Tibial nerve (tissue), 4 donors: Measurements from ENCODE around the gene ATP2C2.

ENCODE experiments used
- EP300 ChIP-seq, 2 donors: sonication (generic); formaldehyde crosslinking; IDR thresholded peaks; one replicate each; pipeline ENCODE4 v1.6.1; 2017; ENCODE audit warnings: antibody characterized with exemption in 2 of 2, mild to moderate bottlenecking in 1 of 2
- POLR2A ChIP-seq, 2 donors: fragments of 450-650 bp; IDR thresholded peaks; one replicate each; pipeline ENCODE4 v1.6.1; 2017; ENCODE audit warnings: antibody characterized with exemption in 2 of 2, mild to moderate bottlenecking in 2 of 2, moderate library complexity in 2 of 2
- TF ChIP-seq, protein P1 (sequence below), 5 experiments: fragments of 200-600 bp in 3 of 5; fragments of 450-650 bp in 2 of 5; sonication (generic) in 3 of 5; IDR thresholded peaks; one replicate each; pipeline ENCODE4 v1.5.1; 2016 to 2019; ENCODE audit warnings: antibody characterized with exemption in 5 of 5, mild to moderate bottlenecking in 3 of 5, moderate library complexity in 2 of 5

DNA sequence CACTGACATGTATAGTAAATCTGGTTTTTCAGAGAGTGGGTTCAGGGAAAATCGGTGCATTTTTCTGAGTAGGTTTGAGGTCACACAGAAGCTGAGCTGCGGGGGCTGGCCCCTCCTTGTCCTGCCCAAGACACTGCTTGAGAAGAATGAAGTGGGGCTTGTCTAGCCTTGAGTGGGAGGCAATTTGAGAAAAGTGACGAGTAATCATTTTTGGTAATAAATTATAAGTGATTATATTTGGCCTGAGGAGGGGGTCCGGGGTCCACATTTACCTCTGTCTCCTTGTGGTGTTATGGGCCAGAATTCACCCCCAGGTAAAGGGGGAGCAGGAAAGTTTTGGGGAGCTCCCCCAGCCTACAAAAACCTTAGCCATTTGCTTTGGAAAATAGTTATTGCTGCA is 45.6 kb upstream of the ATP2C2 start:
- TF ChIP-seq, protein P1, sequence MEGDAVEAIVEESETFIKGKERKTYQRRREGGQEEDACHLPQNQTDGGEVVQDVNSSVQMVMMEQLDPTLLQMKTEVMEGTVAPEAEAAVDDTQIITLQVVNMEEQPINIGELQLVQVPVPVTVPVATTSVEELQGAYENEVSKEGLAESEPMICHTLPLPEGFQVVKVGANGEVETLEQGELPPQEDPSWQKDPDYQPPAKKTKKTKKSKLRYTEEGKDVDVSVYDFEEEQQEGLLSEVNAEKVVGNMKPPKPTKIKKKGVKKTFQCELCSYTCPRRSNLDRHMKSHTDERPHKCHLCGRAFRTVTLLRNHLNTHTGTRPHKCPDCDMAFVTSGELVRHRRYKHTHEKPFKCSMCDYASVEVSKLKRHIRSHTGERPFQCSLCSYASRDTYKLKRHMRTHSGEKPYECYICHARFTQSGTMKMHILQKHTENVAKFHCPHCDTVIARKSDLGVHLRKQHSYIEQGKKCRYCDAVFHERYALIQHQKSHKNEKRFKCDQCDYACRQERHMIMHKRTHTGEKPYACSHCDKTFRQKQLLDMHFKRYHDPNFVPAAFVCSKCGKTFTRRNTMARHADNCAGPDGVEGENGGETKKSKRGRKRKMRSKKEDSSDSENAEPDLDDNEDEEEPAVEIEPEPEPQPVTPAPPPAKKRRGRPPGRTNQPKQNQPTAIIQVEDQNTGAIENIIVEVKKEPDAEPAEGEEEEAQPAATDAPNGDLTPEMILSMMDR (IDR thresholded peaks at IDR 0.05), result no peak
- no peak for TF ChIP-seq POLR2A (IDR thresholded peaks at IDR 0.05)
- TF ChIP-seq EP300 (IDR thresholded peaks at IDR 0.05), result no peak
